GM12875 (cell line): ENCODE results near the gene TRIML2.

Experiments
- H3K4me3 ChIP-seq: one replicate; pipeline ENCODE4 v1.5.1; 2011; ENCODE audit warnings: low read depth, low read length, control low read depth
- CTCF ChIP-seq: IDR thresholded peaks from 2 replicates; pipeline ENCODE4 v1.5.1; 2011; ENCODE audit warnings: low read depth, mild to moderate bottlenecking, control low read depth, inconsistent platforms, low read length, moderate library complexity, borderline replicate concordance; ENCODE audit not compliant: insufficient read depth

The TRIML2 gene

GRCh38 chr4:188109157-188109755 is at the start of gene TRIML2:
Gene TRIML2, minus strand, starts transcription at chr4:188109603. Its CDS starts 4,235 bp downstream, at chr4:188105368.
- no peak within 1 kb of the TSS for H3K4me3 ChIP-seq
- no peak for TF ChIP-seq CTCF

- no peak for TF ChIP-seq CTCF
- no peak overlapping the region for H3K4me3 ChIP-seq
Observed at GRCh38 chr4:188158336-188158735, 48.9 kb upstream of the TRIML2 start.

- H3K4me3 ChIP-seq: no peak overlapping the region
- TF ChIP-seq CTCF: no peak
Observed at GRCh38 chr4:188154668-188155405, 45.4 kb upstream of the TRIML2 start.

- no peak overlapping the region for H3K4me3 ChIP-seq
- no peak for TF ChIP-seq CTCF
Observed at GRCh38 chr4:188147776-188148175, 38.4 kb upstream of the TRIML2 start.

GRCh38 chr4:188147176-188147575 is 37.8 kb upstream of the TRIML2 start:
- no peak overlapping the region for H3K4me3 ChIP-seq
- TF ChIP-seq CTCF: no peak

GRCh38 chr4:188146618-188147017 is 37.2 kb upstream of the TRIML2 start:
- TF ChIP-seq CTCF: no peak
- no peak overlapping the region for H3K4me3 ChIP-seq

GRCh38 chr4:188145601-188146000 is 36.2 kb upstream of the TRIML2 start:
- TF ChIP-seq CTCF: no peak
- no peak overlapping the region for H3K4me3 ChIP-seq
